ENCODE results near the gene SGO1.

DNA sequence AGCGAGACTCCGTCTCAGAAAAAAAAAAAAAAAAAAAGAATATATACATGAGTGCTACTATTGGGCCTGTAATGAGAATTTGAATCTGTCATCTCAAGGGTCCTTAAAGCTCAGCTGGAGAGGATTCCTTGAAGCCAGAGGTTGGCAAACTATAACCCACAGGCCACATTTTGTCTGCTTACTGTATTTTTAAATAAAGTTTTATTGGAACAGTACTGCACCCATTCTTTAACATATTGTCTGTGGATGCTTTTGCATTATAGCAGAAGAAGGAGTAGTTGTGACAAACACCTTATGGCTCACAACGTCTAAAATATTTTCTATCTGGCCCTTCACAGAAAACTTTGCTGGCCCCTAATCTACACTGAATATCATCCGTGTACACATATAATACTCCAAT lies 60.7 kb downstream of the SGO1 start:
- TF ChIP-seq, protein P1, sequence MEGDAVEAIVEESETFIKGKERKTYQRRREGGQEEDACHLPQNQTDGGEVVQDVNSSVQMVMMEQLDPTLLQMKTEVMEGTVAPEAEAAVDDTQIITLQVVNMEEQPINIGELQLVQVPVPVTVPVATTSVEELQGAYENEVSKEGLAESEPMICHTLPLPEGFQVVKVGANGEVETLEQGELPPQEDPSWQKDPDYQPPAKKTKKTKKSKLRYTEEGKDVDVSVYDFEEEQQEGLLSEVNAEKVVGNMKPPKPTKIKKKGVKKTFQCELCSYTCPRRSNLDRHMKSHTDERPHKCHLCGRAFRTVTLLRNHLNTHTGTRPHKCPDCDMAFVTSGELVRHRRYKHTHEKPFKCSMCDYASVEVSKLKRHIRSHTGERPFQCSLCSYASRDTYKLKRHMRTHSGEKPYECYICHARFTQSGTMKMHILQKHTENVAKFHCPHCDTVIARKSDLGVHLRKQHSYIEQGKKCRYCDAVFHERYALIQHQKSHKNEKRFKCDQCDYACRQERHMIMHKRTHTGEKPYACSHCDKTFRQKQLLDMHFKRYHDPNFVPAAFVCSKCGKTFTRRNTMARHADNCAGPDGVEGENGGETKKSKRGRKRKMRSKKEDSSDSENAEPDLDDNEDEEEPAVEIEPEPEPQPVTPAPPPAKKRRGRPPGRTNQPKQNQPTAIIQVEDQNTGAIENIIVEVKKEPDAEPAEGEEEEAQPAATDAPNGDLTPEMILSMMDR (conservative IDR thresholded peaks at IDR 0.05; ENCODE audit: low read depth, low read length) = no peak
- TF ChIP-seq EZH2 (IDR thresholded peaks at IDR 0.05; ENCODE audit: borderline replicate concordance, low read depth, low read length, poor library complexity, severe bottlenecking) = no peak

Measured in A673 (cell line).